ENCODE measurements around the gene PICK1.
"Not testable (repeated sequence)": the region's sequence is repeated elsewhere in the genome, so short reads cannot be mapped to it uniquely, and the experiment has no call there.

PICK1 gene

GRCh38 chr22:38110863-38111852 lies 54.0 kb downstream of the PICK1 start:
- in situ Hi-C loops (cut with MboI; ENCODE audit: low sequenced_read_pairs) = no loop called here

GRCh38 chr22:38111925-38112355 lies 54.7 kb downstream of the PICK1 start:
- in situ Hi-C loops (cut with MboI; ENCODE audit: low sequenced_read_pairs) = no loop called here

DNA sequence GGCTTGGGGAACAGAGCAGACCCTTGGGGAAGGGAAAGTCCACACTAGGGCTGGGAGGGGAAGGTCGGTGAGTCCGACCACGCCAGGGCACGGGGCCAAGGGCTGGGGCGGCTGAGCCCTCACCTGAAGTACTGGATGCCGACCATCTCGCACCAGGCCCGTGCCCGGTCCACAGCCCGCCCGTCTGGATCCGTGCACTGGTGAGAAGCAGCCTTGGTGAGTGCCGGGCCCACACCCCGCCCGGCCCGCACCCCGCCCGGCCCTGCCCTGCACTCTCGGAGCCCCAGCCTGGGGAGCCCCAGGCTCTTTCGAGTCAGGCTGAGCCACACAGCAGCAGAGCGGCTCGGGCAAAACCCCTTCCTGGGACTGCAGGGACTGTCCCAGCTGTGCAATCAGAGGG lies 55.2 kb downstream of the PICK1 start:
- in situ Hi-C loops (cut with MboI; ENCODE audit: low sequenced_read_pairs) = no loop called here

- in situ Hi-C loops (cut with MboI; ENCODE audit: low sequenced_read_pairs) = no loop called here
These were observed 57.5 kb downstream of the PICK1 start for GRCh38 chr22:38114484-38115398.

DNA sequence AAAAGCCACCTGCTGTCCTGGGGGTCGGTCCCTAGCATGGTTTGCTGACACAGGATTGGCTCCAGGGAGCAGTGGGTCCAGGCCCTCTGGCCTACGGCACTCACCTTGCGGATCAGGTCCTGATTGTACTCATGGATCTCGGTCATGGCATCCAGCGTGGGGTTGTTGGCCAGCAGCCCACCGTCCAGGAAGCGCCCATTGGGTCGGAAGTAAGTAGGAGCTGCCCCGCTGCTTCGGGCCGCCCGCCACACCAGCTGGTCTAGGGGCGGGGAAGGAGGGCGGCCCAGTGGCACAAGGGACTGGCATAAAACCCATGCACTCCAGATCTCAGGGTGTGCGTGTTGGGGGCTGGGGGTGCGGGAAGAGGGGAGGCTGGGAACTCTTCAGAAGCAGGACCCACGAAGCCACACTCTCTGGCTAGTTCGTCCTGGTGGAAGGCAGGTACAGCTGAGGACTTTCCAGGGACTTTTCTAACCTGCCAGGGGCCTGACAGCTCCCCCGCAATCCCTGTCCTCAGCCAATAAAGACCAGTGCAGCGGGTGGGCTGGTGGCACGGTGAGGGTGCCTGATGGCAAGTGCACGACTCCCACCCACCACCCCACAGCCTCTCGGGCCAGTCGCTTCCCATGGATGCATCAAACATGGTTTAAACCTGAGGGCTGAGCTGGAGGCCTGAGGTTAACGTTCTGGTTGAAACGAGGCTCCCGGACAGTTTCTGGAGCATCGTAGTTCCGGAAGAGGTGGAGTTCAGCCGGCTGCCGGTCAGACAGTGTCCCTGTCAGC lies 58.4 kb downstream of the PICK1 start:
- in situ Hi-C loops (cut with MboI; ENCODE audit: low sequenced_read_pairs) = no loop called here

DNA sequence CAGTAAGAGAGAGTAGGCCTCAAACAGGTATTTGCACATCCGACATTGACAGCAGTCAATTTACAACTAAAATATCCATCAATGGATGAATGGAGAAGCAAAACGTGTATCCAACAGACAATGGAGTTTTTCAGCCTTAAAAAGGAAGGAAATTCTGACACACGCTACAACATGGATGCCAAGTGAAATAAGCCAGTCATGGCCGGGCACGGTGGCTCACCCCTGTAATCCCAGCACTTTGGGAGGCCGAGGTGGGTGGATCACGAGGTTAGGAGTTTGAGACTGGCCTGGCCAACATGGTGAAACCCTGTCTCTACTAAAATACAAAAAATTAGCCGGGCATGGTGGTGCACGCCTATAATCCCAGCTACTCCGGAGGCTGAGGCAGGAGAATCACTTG lies 60.4 kb downstream of the PICK1 start:
- in situ Hi-C loops (cut with MboI; ENCODE audit: low sequenced_read_pairs) = not testable (repeated sequence)

DNA sequence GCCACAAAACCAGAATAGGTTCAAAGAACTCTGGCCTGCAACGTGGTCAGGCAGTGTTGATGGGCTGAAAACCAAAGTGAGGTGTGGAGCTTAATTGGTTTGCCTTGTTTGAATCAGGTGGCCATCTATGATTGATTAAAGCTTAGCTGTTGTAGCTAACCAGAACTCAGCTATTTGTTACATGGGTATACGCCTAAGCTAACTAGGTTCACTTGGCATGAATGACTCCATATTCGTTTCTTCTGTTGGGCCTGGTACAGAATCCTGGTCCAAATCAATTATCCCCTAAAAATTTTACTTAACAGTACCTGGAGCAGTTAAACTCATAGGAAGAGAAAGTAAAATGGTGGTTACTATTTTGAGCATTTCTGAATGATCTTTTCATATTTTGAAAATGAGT lies 61.0 kb downstream of the PICK1 start:
- in situ Hi-C loops (cut with MboI; ENCODE audit: low sequenced_read_pairs) = no loop called here

DNA sequence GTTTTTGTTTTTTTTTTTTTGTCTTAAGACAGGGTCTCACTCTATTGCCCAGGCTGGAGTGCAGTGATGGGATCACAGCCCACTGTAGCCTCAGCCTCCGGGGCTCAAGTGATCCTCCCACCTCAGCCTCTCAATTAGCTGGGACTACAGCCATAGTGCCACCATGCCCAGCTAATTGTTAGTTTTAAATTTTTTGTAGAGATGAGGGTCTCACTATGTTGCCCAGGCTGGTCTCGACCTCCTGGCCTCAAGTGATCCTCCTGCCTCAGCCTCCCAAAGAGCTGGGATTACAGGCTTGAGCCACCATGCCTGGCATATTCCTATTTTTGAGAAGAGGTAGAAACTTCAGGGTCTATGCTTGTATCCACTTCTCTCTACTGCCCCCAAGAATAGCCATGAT lies 61.5 kb downstream of the PICK1 start:
- in situ Hi-C loops (cut with MboI; ENCODE audit: low sequenced_read_pairs) = not testable (repeated sequence)

DNA sequence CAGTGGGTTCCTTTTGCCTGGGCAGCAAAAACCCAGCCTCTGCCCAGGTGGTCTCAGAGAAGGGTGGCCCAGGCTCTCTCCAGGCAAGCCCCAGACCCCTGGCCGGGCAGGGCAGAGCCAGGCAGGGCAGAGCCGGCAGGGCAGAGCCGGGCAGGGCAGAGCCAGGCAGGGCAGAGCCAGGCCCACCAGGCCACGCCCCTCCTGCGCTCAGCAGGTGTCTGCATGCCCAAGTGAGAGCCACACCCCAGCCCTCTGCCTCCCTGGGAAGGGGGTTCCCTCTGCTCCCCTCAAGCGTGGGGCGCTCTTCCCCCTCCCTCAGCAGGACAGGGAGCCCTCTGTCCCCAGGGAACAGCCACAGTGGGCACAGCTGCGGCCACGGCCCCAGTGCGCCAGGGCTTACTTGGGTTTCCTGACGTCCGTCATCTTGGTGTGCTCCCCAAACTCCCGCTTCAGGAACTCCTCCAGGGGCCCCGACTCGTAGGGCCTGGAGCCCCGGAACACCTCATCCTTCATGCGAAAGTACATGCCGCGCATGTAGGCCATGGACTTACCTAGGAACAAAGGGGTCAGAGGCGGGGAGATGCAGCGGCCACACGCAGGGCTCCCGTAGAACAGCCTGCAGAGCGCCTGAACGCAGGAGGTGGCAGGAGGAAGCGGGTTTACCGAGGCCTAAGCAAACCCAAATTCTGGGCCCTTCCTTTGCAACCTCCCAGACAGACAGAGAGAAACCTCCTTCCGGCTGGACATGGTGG lies 63.3 kb downstream of the PICK1 start:
- in situ Hi-C loops (cut with MboI; ENCODE audit: low sequenced_read_pairs) = no loop called here

- in situ Hi-C loops (cut with MboI; ENCODE audit: low sequenced_read_pairs) = no loop called here
These were observed 65.4 kb downstream of the PICK1 start for GRCh38 chr22:38122616-38123015.

DNA sequence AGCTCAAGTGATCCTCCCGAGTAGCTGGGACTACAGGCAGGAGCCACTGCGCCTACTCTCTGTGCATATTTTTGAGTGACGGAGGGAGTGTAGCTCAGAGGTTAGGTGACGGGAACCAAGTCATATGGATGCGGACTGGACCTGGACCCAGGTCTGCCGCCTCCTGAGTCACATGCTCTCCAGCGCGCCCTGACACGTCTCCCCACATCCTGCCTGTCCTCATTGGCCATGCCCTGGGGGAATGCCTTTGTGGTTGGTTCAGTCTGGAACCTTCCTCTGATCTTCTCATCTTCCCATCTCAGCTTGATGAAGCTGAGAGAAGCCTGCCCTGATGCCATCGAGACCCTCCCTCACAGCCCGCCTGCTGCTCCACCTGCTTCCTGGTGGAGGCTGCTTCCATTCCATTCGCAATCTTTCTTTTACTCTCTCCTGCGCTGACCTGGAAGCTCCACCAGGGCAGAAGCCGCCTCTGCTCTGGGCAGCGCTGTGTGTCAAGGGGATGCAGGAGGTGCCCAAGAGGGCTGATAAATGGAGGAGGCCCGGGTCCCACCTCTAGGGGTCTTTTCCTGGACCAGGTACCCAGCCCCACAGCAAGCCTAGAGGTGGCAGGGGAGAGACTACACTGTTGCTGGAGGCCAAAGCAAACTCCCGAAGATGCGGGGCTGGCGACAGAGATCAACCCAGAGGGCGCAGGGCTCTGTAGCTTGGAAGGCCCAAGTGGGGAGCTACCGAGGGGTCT lies 67.2 kb downstream of the PICK1 start:
- in situ Hi-C loops (cut with MboI; ENCODE audit: low sequenced_read_pairs) = no loop called here

GRCh38 chr22:38125038-38125610 lies 67.9 kb downstream of the PICK1 start:
- in situ Hi-C loops (cut with MboI; ENCODE audit: low sequenced_read_pairs) = no loop called here

All from hTERT RPE-1 (cell line).